Urothelium cell line (cell line): ENCODE measurements around the gene PPP2R5C.
"Not testable (repeated sequence)": the region's sequence is repeated elsewhere in the genome, so short reads cannot be mapped to it uniquely, and the experiment has no call there.

Experiments
- DNase-seq: peaks from one replicate; pipeline ENCODE4 v3.0.0; 2011; ENCODE audit warnings: low spot score, mixed read lengths
- FAIRE-seq: peaks from 2 replicates; lab custom pipeline; 2011; peaks lifted over from hg19 to GRCh38; lab: Jason Lieb, UNC

The PPP2R5C gene

GRCh38 chr14:101761032-101761880 lies at the start of gene PPP2R5C:
TSS of gene PPP2R5C (plus strand) at chr14:101761709. CDS start at chr14:101761894, 185 bp downstream.
- FAIRE-seq (peak; percentile 59), DNase-seq (peak; percentile 91)

- not testable (repeated sequence) for DNase-seq, FAIRE-seq
Measured at GRCh38 chr14:101711857-101712233, 49.7 kb upstream of the PPP2R5C start.

- not testable (repeated sequence) for DNase-seq, FAIRE-seq
Measured at GRCh38 chr14:101712341-101712740, 49.2 kb upstream of the PPP2R5C start.

- not testable (repeated sequence) for DNase-seq
Measured at GRCh38 chr14:101713091-101713490, 48.4 kb upstream of the PPP2R5C start.

GRCh38 chr14:101713621-101714349 lies 47.7 kb upstream of the PPP2R5C start:
- no peak for DNase-seq
- FAIRE-seq: no peak

More at GRCh38 chr14:101713091-101713490, 48.4 kb upstream of the PPP2R5C start:
- not testable (repeated sequence) for FAIRE-seq

GRCh38 chr14:101714394-101714793 lies 47.1 kb upstream of the PPP2R5C start:
- DNase-seq (no peak), FAIRE-seq (no peak)

- DNase-seq (no peak), FAIRE-seq (no peak)
Measured at GRCh38 chr14:101715210-101716076, 46.1 kb upstream of the PPP2R5C start.

GRCh38 chr14:101716077-101716950 lies 45.2 kb upstream of the PPP2R5C start:
- DNase-seq (no peak), FAIRE-seq (no peak)

- FAIRE-seq (no peak), DNase-seq (peak; percentile 66)
Measured at GRCh38 chr14:101716956-101717662, 44.4 kb upstream of the PPP2R5C start.

- FAIRE-seq: no peak
- no peak for DNase-seq
Measured at GRCh38 chr14:101717663-101718490, 43.6 kb upstream of the PPP2R5C start.

- FAIRE-seq (no peak), DNase-seq (no peak)
Measured at GRCh38 chr14:101719045-101719645, 42.4 kb upstream of the PPP2R5C start.

- DNase-seq (no peak), FAIRE-seq (no peak)
Measured at GRCh38 chr14:101719708-101720107, 41.8 kb upstream of the PPP2R5C start.

GRCh38 chr14:101721111-101721510 lies 40.4 kb upstream of the PPP2R5C start:
- DNase-seq (no peak), FAIRE-seq (no peak)

- DNase-seq (peak; percentile 77), FAIRE-seq (no peak)
Measured at GRCh38 chr14:101721951-101722661, 39.4 kb upstream of the PPP2R5C start.

- DNase-seq: no peak
- no peak for FAIRE-seq
Measured at GRCh38 chr14:101723061-101723595, 38.4 kb upstream of the PPP2R5C start.

- DNase-seq, FAIRE-seq: not testable (repeated sequence)
Measured at GRCh38 chr14:101725652-101726051, 35.9 kb upstream of the PPP2R5C start.
